ENCODE results near the gene FXYD4.

DNA sequence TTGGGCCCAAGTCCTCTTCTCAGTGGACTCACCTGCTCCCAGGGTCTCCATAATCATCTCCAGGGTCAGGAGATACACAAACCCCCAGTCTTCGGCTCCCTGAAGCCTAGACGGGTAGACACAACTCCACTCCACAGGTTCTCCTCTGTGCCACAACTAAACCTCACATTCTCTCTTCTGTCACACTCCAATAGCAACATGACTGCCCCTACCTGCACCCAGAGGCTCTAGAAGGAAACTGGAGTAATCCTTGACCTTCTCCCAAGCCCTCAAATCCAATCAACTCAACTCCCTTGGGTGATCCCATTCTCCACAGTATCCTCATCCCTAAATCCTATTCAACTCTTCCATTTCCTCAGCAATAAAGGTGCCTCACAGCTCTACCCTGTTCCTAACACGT lies 21.3 kb downstream of the FXYD4 start:
- TF ChIP-seq POLR2A (IDR thresholded peaks at IDR 0.05; ENCODE audit: low read length): no peak
- TF ChIP-seq GATA1 (IDR thresholded peaks at IDR 0.05; ENCODE audit: low read depth, low read length): no peak
